Gastrocnemius medialis (tissue), 4 donors: ENCODE results near the gene BRIP1. TPM values are rescaled to one million over a fixed set of nuclear protein-coding genes. Genes with fewer than 3 reads are reported as not detected.

ENCODE experiments used
- ATAC-seq, 2 donors: fragments of 150-250 bp; one replicate each; pipeline ENCODE4 v1.9.1; 2016
- DNase-seq, 2 donors: peaks; one replicate each; pipeline ENCODE4 v3.0.0-alpha.2; 2019
- H3K27ac ChIP-seq, 4 donors: fragments of 200-600 bp; sonication (generic); 1 replicate in 1 of 4; 2 replicates in 3 of 4; pipeline ENCODE4 v1.5.1; 2016 to 2018; ENCODE audit warnings: mild to moderate bottlenecking in 2 of 4, moderate library complexity in 1 of 4
- H3K27me3 ChIP-seq, 3 donors: fragments of 200-600 bp; sonication (generic) in 2 of 3; 1 replicate in 1 of 3; 2 replicates in 2 of 3; pipeline versions ENCODE4 v1.5.1 to v1.6.0; 2016 to 2019; ENCODE audit warnings: mild to moderate bottlenecking in 1 of 3, moderate library complexity in 1 of 3
- H3K36me3 ChIP-seq, 2 donors: fragments of 200-600 bp; sonication (generic) in 1 of 2; one replicate each; pipeline ENCODE4 v1.5.1; 2017 to 2018
- H3K4me1 ChIP-seq, 2 donors: fragments of 200-600 bp; sonication (generic) in 1 of 2; one replicate each; pipeline ENCODE4 v1.5.1; 2016 to 2017; ENCODE audit warnings: mild to moderate bottlenecking in 2 of 2
- H3K4me3 ChIP-seq, 4 donors: fragments of 200-600 bp; sonication (generic) in 3 of 4; 1 replicate in 1 of 4; 2 replicates in 3 of 4; pipeline ENCODE4 v1.5.1; 2016 to 2019; ENCODE audit warnings: mild to moderate bottlenecking in 2 of 4
- H3K9me3 ChIP-seq, 3 donors: fragments of 200-600 bp; sonication (generic) in 2 of 3; 1 replicate in 1 of 3; 2 replicates in 2 of 3; pipeline ENCODE4 v1.5.1; 2016 to 2019
- CTCF ChIP-seq, 5 experiments: fragments of 450-650 bp in 3 of 5; fragments of 200-600 bp in 2 of 5; sonication (generic) in 2 of 5; IDR thresholded peaks in 4 of 5; conservative IDR thresholded peaks in 1 of 5; 1 replicate in 4 of 5; 2 replicates in 1 of 5; pipeline ENCODE4 v1.5.1; 2016 to 2019; ENCODE audit warnings: antibody characterized with exemption in 5 of 5, mild to moderate bottlenecking in 3 of 5, moderate library complexity in 3 of 5
- POLR2A ChIP-seq, 2 donors: fragments of 450-650 bp; IDR thresholded peaks; one replicate each; pipeline ENCODE4 v1.6.1; 2017; ENCODE audit warnings: antibody characterized with exemption in 2 of 2, mild to moderate bottlenecking in 2 of 2, moderate library complexity in 2 of 2
- in situ Hi-C, 4 donors: fragments of 200-750 bp; cut with MboI; loops; one replicate each; pipeline versions ENCODE4 v1.15.0 to v1.8.0; 2017; ENCODE audit warnings: low sequenced_read_pairs in 4 of 4
- intact Hi-C: fragments of 100-400 bp; cut with DNase I; formaldehyde crosslinking; loops from one replicate; pipeline ENCODE4 v1.15.1; 2023; ENCODE audit warnings: low total_unique reads
- total RNA-seq, 4 donors: library from RNA; depleted of rRNA; stranded (reverse); fragments of >200 nt; gene quantifications; one replicate each; pipeline versions ENCODE4 v1.1.0 to v1.2.3, GENCODE V29; 2016

BRIP1 gene
- total RNA-seq, 4 donors from 2014 or later = 0.09 to 0.13 TPM; not detected in 2

DNA sequence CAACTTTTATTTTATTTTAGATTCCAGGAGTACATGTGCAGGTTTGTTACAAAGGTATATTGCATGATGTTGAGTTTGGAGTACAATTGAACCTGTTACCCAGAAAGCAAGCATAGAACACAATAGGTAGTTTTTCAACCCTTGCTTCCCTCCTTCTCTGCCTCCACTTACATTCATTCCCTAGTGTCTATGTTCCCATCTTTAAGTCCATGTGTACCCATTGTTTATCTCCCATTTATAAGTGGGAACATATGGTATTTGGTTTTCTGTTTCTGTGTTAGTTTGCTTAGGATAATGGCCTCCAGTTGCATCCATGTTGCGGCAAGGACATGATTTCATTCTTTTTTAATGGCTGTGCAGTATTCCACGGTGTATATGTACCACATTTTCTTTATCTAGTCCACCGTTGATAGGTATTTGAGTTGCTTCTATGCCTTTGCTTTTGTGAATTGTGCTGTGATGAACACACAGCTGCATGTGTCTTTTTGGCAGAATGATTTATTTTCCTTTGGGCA lies 158.3 kb downstream of the BRIP1 start:
- no peak overlapping the region for H3K27ac ChIP-seq
- in situ Hi-C loops = no loop called here
- no peak overlapping the region for H3K4me3 ChIP-seq
- no peaks in the 10 kb centered on the region for H3K27me3 ChIP-seq
- H3K9me3 ChIP-seq = peaks cover 0 to 6% (median 0%) of the 10 kb centered on the region in 3 donors
- H3K36me3 ChIP-seq = no peaks in the 10 kb centered on the region
- ATAC-seq = no peak
- DNase-seq = no peak
- H3K4me1 ChIP-seq = no peaks in the 10 kb centered on the region
- intact Hi-C loops = no loop called here
- TF ChIP-seq POLR2A (IDR thresholded peaks at IDR 0.05) (no peak), CTCF (IDR thresholded peaks at IDR 0.05 in 4 of 5, conservative IDR thresholded peaks at IDR 0.05 in 1 of 5) (no peak)

- Histone ChIP-seq H3K9me3 (peaks cover 0 to 13% (median 3%) of the 10 kb centered on the region in 3 donors), H3K27me3 (no peaks in the 10 kb centered on the region), H3K4me1 (no peaks in the 10 kb centered on the region), H3K27ac (no peak overlapping the region), H3K36me3 (no peaks in the 10 kb centered on the region), H3K4me3 (no peak overlapping the region)
- in situ Hi-C loops (no loop called here), intact Hi-C loops (no loop called here)
- ATAC-seq (no peak), DNase-seq (no peak)
- TF ChIP-seq POLR2A (IDR thresholded peaks at IDR 0.05) = no peak
- TF ChIP-seq CTCF (IDR thresholded peaks at IDR 0.05 in 4 of 5, conservative IDR thresholded peaks at IDR 0.05 in 1 of 5) = no peak
These were observed 160.9 kb downstream of the BRIP1 start for GRCh38 chr17:61702450-61702849.

DNA sequence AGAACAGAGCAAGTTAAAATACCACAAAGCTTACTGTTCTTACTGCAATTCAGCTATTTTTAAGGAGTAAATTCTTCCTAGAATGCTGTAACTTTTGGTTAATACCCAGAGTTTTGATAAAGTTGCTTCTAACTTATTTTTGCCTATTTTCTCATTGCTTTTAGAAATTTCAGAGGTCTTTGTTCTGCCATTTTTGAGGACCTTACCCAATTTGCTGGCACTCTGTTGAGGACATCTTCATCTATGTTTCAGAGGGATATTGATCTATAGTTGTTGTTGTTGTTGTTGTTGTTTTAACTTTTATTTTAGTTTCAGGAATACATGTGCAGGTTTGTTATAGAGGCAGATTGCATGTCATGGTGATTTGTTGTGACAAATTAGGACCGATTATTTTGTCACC lies 161.3 kb downstream of the BRIP1 start:
- no peak for DNase-seq
- Histone ChIP-seq H3K36me3 (no peaks in the 10 kb centered on the region), H3K9me3 (peaks cover 0 to 13% (median 3%) of the 10 kb centered on the region in 3 donors), H3K27ac (no peak overlapping the region), H3K27me3 (no peaks in the 10 kb centered on the region), H3K4me3 (no peak overlapping the region), H3K4me1 (no peaks in the 10 kb centered on the region)
- no peak for TF ChIP-seq CTCF (IDR thresholded peaks at IDR 0.05 in 4 of 5, conservative IDR thresholded peaks at IDR 0.05 in 1 of 5)
- no peak for TF ChIP-seq POLR2A (IDR thresholded peaks at IDR 0.05)
- in situ Hi-C loops = no loop called here
- no peak for ATAC-seq
- intact Hi-C loops = no loop called here

- Histone ChIP-seq H3K27me3 (no peaks in the 10 kb centered on the region), H3K4me1 (no peaks in the 10 kb centered on the region), H3K4me3 (no peak overlapping the region), H3K9me3 (peaks cover 0 to 13% (median 3%) of the 10 kb centered on the region in 3 donors), H3K36me3 (no peaks in the 10 kb centered on the region), H3K27ac (no peak overlapping the region)
- in situ Hi-C loops (no loop called here), intact Hi-C loops (no loop called here)
- TF ChIP-seq CTCF (IDR thresholded peaks at IDR 0.05 in 4 of 5, conservative IDR thresholded peaks at IDR 0.05 in 1 of 5) (no peak), POLR2A (IDR thresholded peaks at IDR 0.05) (no peak)
- no peak for DNase-seq
- ATAC-seq = no peak
These were observed 162.0 kb downstream of the BRIP1 start for GRCh38 chr17:61701334-61701733.

GRCh38 chr17:61700252-61700651 lies 163.1 kb downstream of the BRIP1 start:
- ATAC-seq (no peak), DNase-seq (no peak)
- H3K27ac ChIP-seq = no peak overlapping the region
- in situ Hi-C loops (no loop called here), intact Hi-C loops (no loop called here)
- peaks cover 0 to 13% (median 3%) of the 10 kb centered on the region in 3 donors for H3K9me3 ChIP-seq
- no peaks in the 10 kb centered on the region for H3K36me3 ChIP-seq
- TF ChIP-seq POLR2A (IDR thresholded peaks at IDR 0.05) = no peak
- TF ChIP-seq CTCF (IDR thresholded peaks at IDR 0.05 in 4 of 5, conservative IDR thresholded peaks at IDR 0.05 in 1 of 5) = no peak
- H3K27me3 ChIP-seq = no peaks in the 10 kb centered on the region
- H3K4me1 ChIP-seq = no peaks in the 10 kb centered on the region
- no peak overlapping the region for H3K4me3 ChIP-seq
